OCI-LY1 (cell line): ENCODE results near the gene ZSWIM1.

Experiments used
- H2AFZ ChIP-seq: fragments of 200-600 bp; sonication (generic), shearing (Covaris generic); 2 replicates; pipeline ENCODE4 v1.6.0; 2014; ENCODE audit warnings: antibody characterized with exemption, mild to moderate bottlenecking, low read length
- H3F3A ChIP-seq: fragments of 200-600 bp; sonication (generic), shearing (Covaris generic); 2 replicates; pipeline ENCODE4 v1.6.0; 2014; ENCODE audit warnings: mild to moderate bottlenecking, antibody characterized with exemption, low read length, moderate library complexity; ENCODE audit not compliant: insufficient read depth
- H3K27ac ChIP-seq: fragments of 200-600 bp; sonication (generic); 2 replicates; pipeline ENCODE4 v1.5.1; 2014; ENCODE audit warnings: low read length, mixed run types, mild to moderate bottlenecking, low read depth; ENCODE audit not compliant: poor library complexity, severe bottlenecking
- H3K27me3 ChIP-seq: fragments of 200-600 bp; sonication (generic); 2 replicates; pipeline ENCODE4 v1.6.0; 2014; ENCODE audit warnings: antibody characterized with exemption, mild to moderate bottlenecking, low read length, moderate library complexity; ENCODE audit not compliant: insufficient read depth
- H3K36me3 ChIP-seq: fragments of 200-600 bp; sonication (generic); 2 replicates; pipeline ENCODE4 v1.6.1; 2014; ENCODE audit warnings: mild to moderate bottlenecking, antibody characterized with exemption, low read length, moderate library complexity, mixed read lengths; ENCODE audit not compliant: insufficient read depth
- H3K4me1 ChIP-seq: fragments of 200-600 bp; sonication (generic); 2 replicates; pipeline ENCODE4 v1.5.1; 2014; ENCODE audit warnings: mild to moderate bottlenecking, low read length, moderate library complexity; ENCODE audit not compliant: insufficient read depth, severe bottlenecking
- H3K4me2 ChIP-seq: fragments of 200-600 bp; sonication (generic), shearing (Covaris generic); 2 replicates; pipeline ENCODE4 v1.6.1; 2014; ENCODE audit warnings: low read length
- H3K4me3 ChIP-seq: fragments of 200-600 bp; sonication (generic); 2 replicates; pipeline ENCODE4 v1.5.1; 2014; ENCODE audit warnings: low read length, low read depth, mild to moderate bottlenecking, mixed read lengths; ENCODE audit not compliant: poor library complexity, severe bottlenecking
- H3K79me2 ChIP-seq: fragments of 200-600 bp; shearing (Covaris generic); 2 replicates; pipeline ENCODE4 v1.6.1; 2016; ENCODE audit warnings: mixed run types, low read length, mixed read lengths; ENCODE audit not compliant: insufficient read depth
- H3K9ac ChIP-seq: fragments of 200-600 bp; sonication (generic), shearing (Covaris generic); 2 replicates; pipeline ENCODE4 v1.6.1; 2014; ENCODE audit warnings: mild to moderate bottlenecking, low read length, mixed read lengths
- H3K9me2 ChIP-seq: fragments of 200-600 bp; sonication (generic), shearing (Covaris generic); 2 replicates; pipeline ENCODE4 v1.6.1; 2014; ENCODE audit warnings: low read depth, mild to moderate bottlenecking, low read length, mixed read lengths
- H3K9me3 ChIP-seq: fragments of 200-600 bp; shearing (Covaris generic); 2 replicates; pipeline ENCODE4 v1.6.1; 2014; ENCODE audit warnings: low read length, mixed read lengths
- H4K20me1 ChIP-seq: fragments of 200-600 bp; sonication (generic), shearing (Covaris generic); 2 replicates; pipeline ENCODE4 v1.6.0; 2016; ENCODE audit warnings: mild to moderate bottlenecking, low read length; ENCODE audit not compliant: insufficient read depth
- CTCF ChIP-seq: fragments of 200-600 bp; sonication (generic), shearing (Covaris generic); IDR thresholded peaks from 2 replicates; pipeline ENCODE4 v1.5.1; 2017; ENCODE audit warnings: mild to moderate bottlenecking, antibody characterized with exemption, low read length, moderate library complexity, mixed read lengths
- EZH2 ChIP-seq: fragments of 200-600 bp; sonication (generic), shearing (Covaris generic); IDR thresholded peaks from 2 replicates; pipeline ENCODE4 v1.8.0; 2017; ENCODE audit warnings: borderline replicate concordance, mixed run types, mild to moderate bottlenecking, antibody characterized with exemption, low read length, moderate library complexity, mixed read lengths

Gene ZSWIM1

GRCh38 chr20:45913116-45913515 is 32.1 kb downstream of the ZSWIM1 start:
- no peak overlapping the region for H3K27ac ChIP-seq
- no peak overlapping the region for H3K4me2 ChIP-seq
- H3K9me3 ChIP-seq: no peaks in the 10 kb centered on the region
- H3K27me3 ChIP-seq: peaks cover 6% of the 10 kb centered on the region; the same call in 1 of the 2 replicates
- TF ChIP-seq EZH2: no peak
- TF ChIP-seq CTCF: no peak
- H3K4me3 ChIP-seq: no peak overlapping the region
- no peaks in the 10 kb centered on the region for H3K9me2 ChIP-seq
- H3F3A ChIP-seq: no peaks in the 10 kb centered on the region
- H3K79me2 ChIP-seq: no peaks in the 10 kb centered on the region
- no peaks in the 10 kb centered on the region for H3K36me3 ChIP-seq
- no peak overlapping the region for H2AFZ ChIP-seq
- H4K20me1 ChIP-seq: no peaks in the 10 kb centered on the region
- peaks cover 26% of the 10 kb centered on the region for H3K4me1 ChIP-seq
- H3K9ac ChIP-seq: no peak overlapping the region

GRCh38 chr20:45917790-45918141 is 36.7 kb downstream of the ZSWIM1 start:
- H3F3A ChIP-seq: no peaks in the 10 kb centered on the region
- H4K20me1 ChIP-seq: no peaks in the 10 kb centered on the region
- TF ChIP-seq EZH2 (no peak), CTCF (no peak)
- H3K27me3 ChIP-seq: peaks cover 10% of the 10 kb centered on the region; the same call in 1 of the 2 replicates
- H3K79me2 ChIP-seq: no peaks in the 10 kb centered on the region
- H3K36me3 ChIP-seq: no peaks in the 10 kb centered on the region
- H3K27ac ChIP-seq: no peak overlapping the region
- no peak overlapping the region for H3K4me3 ChIP-seq
- no peak overlapping the region for H3K9ac ChIP-seq
- H2AFZ ChIP-seq: no peak overlapping the region
- H3K9me3 ChIP-seq: no peaks in the 10 kb centered on the region
- H3K4me2 ChIP-seq: no peak overlapping the region
- no peaks in the 10 kb centered on the region for H3K4me1 ChIP-seq
- H3K9me2 ChIP-seq: no peaks in the 10 kb centered on the region

GRCh38 chr20:45918182-45918737 is 37.2 kb downstream of the ZSWIM1 start:
- Histone ChIP-seq H3K9ac (no peak overlapping the region), H3K79me2 (no peaks in the 10 kb centered on the region), H2AFZ (no peak overlapping the region), H3K4me2 (no peak overlapping the region), H3K36me3 (no peaks in the 10 kb centered on the region), H4K20me1 (no peaks in the 10 kb centered on the region), H3K9me3 (no peaks in the 10 kb centered on the region), H3F3A (no peaks in the 10 kb centered on the region), H3K27me3 (peaks cover 10% of the 10 kb centered on the region; the same call in 1 of the 2 replicates), H3K4me1 (no peaks in the 10 kb centered on the region), H3K9me2 (no peaks in the 10 kb centered on the region), H3K4me3 (no peak overlapping the region), H3K27ac (no peak overlapping the region)
- TF ChIP-seq EZH2: no peak
- no peak for TF ChIP-seq CTCF
